Measurements from ENCODE around the gene LRRIQ1.
"Not testable (repeated sequence)": the region's sequence is repeated elsewhere in the genome, so short reads cannot be mapped to it uniquely, and the experiment has no call there.

Gene LRRIQ1, protein sequence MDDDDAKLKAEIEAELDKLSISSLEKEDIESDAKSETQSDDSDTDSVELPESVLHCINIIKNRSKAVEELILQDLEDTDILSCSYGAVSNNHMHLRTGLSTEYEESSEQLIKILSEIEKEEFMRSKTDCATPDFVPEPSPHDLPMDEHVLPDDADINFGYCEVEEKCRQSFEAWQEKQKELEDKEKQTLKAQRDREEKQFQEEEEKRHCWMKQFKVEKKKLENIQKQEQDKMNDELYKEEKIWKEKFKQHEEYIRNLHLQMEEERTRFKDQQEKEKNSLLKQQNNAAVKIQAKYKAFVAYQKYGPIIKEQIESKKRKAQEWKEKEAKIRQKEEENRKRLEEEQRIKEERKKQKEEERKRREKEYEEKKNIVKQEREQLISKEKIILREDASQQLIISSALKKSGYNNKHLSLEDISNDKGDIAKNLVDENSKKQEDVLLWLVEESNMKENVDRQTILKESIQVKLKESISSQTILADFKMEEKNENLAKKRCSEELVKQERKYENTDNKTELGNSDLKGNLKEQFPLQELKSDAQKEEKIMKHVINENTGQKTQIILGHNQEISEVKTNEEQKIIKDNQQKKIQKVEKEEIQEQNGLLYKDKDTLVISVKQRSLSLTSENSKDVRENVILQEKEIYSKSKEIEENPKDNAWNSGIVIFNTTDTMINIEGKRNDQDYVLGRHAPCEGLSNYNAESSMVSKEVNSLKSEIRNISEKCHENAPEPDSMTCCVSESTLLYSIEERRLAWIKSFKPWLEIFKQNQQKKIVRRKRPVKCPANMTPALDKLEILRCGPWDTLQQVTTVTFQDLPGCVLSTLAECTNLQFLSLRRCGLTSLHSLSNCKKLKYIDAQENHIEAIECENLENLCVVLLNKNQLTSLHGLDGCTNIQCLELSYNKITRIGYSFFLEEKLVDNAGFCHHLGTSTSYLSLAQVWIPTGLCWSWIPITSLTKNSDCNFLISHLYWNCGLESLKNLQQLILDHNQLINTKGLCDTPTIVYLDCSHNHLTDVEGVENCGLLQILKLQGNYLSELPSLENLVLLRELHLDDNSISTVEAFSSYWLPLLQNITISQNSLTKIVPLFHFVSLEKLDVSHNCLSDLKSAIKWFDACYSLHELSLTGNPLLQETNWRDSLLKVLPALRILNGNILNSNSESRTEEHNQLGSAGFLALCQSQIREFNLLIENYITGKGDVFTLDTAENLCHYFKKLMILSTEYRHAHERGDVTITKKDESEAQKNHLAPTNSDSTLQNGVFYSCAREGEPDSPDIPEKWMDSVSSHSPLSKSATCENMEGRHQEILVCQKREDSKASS (N-terminal part only)

DNA sequence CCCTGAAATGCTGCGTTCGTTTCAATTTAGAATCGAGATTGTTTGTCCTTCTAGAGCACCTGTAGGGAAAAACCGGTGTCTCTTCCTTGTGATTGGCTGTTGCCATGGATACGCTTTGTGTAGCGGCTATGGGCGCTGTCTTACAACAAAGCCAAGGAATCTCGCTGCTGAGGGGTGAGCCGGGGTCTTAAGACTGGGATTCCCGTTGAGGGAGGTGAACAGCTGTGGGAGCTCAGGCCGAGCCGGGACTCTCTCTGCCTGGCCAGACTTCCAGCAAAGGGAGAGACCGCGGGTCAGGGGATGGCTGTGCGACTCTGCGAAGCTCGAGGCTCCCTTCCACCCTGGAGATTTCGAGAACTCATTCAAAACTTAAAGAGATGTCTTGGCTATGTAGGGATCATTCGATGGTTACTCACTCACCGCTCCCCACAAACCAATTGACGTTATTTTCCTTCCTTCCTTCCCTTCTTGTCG lies at the start of gene LRRIQ1, which contains the start of gene TSPAN19:
TSS of gene LRRIQ1 (plus strand) at position 118 of the 474 bp plus-strand sequence. CDS start 1,826 bp downstream, outside the sequence.
TSS of gene TSPAN19 (minus strand) at position 44 of the 474 bp plus-strand sequence. CDS start 6,331 bp downstream, outside the sequence.
- no peak for DNase-seq

DNA sequence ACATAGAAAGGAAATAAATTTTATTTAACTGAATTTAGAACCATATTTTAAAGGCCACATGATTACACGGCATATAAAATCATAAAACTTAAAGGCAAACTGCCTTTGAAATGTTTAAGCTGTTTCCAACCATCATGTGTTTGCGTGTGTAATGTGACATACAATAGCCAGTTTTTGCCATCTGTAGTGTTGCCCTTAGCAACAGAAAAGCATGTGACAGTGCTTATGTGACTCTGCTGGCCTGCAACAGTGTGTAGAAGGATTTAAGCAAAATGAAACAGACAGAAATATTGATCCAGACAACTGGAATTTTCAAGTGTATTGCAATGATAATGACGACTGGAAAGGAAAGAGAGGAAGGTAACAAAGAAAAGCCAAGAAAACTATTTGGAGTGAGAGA lies 49.6 kb upstream of the LRRIQ1 start:
- no peak for DNase-seq

- DNase-seq: no peak
Measured at GRCh38 chr12:84994426-84994825, 41.7 kb upstream of the LRRIQ1 start.

GRCh38 chr12:84995641-84996040 lies 40.5 kb upstream of the LRRIQ1 start:
- no peak for DNase-seq

- DNase-seq: no peak
Measured at GRCh38 chr12:84996759-84997158, 39.4 kb upstream of the LRRIQ1 start.

GRCh38 chr12:84998341-84998740 lies 37.8 kb upstream of the LRRIQ1 start:
- no peak for DNase-seq

- DNase-seq: no peak
Measured at GRCh38 chr12:85000729-85001128, 35.4 kb upstream of the LRRIQ1 start.

DNA sequence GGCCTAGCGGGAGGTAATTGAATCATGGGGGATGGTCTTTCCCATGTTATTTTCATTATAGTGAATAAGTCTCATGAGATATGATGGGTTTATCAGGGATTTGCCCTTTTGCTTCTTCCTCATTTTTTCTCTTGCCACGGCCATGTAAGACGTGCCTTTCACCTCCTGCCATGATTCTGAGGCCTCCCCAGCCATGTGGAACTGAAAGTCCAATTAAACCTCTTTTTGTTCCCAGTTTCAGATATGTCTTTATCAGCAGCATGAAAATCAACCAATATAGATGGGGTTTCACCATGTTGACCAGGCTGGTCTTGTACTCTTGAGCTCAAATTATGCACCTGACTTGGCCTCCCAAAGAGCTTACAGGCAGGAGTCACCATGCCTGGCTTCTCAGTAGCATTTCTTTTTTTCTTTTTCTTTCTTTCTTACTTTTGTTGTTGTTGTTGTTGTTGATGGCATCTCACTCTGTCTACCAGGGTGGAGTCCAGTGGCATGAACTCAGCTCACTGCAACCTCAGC lies 33.3 kb upstream of the LRRIQ1 start:
- no peak for DNase-seq

DNA sequence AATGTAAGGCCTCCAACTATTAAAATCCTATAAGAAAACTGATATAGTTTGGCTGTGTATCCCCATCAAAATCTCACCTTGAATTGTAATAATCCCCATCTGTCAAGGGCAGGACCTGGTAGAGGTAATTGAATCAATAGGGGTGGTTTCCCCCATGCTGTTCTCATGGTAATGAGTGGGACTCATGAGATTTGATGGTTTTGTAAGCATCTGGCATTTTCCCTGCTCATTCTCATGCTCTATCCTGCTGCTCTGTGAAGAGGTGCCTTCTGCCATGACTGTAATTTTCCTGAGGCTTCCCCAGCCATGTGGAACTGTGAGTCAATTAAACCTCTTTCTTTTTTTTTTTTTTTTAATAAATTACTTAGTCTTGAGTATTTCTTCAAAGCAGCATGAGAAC lies 31.9 kb upstream of the LRRIQ1 start:
- DNase-seq: no peak

- DNase-seq: not testable (repeated sequence)
Measured at GRCh38 chr12:85005047-85005446, 31.1 kb upstream of the LRRIQ1 start.

DNA sequence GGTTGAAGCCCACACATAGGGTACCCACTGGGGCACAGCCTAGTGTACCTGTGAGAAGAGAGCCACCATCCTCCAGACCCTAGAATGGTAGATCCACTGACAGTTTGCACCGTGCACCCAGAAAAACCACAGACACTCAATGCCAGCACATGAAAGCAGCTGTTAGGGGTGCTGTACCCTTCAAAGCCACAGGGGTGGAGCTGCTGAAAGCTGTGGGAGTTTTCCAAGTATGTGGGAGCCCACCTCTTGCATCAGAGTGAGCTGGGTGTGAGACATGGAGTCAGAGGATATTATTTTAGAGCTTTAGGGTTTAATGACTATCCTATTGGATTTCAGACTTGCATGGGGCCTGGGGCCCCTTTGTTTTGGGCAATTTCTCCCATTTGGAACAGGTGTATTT lies 30.5 kb upstream of the LRRIQ1 start:
- DNase-seq: no peak

DNA sequence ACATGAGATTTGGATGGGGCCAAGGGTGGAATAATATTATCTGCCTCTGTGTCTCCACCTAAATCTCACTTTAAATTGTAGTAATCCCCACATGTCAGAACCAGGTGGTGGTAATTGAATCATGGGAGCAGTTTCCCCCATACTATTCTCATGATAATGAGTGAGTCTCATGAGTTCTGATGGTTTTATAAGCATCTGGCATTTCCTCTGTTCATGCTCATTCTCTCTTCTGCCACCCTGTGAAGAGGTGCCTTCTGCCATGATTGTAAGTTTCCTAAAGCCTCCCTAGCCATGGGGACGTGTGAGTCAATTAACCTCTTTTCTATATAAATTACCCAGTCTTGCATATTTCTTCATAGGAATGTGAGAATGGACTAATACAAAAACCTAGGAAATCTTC lies 29.9 kb upstream of the LRRIQ1 start:
- no peak for DNase-seq

GRCh38 chr12:85007836-85008235 lies 28.3 kb upstream of the LRRIQ1 start:
- DNase-seq: no peak

DNA sequence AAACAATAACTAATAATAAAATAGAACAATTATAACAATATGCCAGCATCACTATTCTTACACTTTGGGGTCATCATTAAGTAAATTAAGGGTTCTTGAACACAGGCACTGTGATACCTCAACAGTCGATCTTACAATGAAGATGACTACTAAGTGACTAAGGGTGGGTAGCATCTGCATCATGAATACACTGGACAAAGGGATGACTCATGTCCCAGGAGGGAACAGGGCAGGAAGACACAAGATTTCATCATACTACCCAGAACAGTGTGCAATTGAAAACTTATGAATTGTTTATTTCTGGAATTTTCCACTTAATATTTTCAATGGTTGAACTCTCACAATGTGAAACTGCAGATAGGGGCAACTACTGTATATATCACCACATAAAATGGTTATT lies 19.7 kb upstream of the LRRIQ1 start:
- no peak for DNase-seq

DNA sequence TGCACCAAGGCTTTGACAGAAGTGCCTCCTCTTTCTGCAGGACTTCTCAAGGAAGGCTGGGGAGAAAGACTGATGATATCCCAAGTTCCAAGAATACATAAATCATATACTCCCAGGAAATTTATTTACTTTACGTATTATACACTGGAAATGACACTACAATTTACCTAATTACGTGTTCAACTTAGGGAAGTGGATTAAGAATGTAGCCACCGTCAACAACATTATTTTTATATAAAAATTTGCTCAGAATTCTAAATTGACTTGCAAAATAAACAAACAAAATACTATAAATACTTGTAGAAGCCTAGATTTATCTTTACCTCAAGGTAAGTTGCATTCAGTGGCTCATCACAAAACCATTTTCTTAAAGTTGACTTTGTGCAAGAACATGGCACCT lies 19.0 kb upstream of the LRRIQ1 start:
- DNase-seq: no peak

DNA sequence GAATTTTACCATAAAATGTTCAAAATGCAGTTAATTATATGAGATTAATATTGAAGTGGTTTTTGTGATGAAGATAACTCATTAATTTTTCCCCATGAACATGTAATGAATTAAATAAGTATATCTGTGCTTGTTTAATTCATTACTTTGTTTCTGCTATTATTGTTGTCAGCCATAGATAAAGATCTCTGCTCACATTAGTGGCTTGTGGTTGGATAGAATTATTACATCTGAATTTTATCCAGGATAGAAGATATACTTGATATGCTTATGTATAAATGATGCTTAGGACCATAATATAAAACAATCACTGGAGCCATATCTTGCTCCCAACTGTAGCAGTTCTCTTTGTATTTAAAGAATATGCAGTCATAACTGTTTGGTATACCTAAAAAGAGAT lies 18.5 kb upstream of the LRRIQ1 start:
- DNase-seq: no peak

DNA sequence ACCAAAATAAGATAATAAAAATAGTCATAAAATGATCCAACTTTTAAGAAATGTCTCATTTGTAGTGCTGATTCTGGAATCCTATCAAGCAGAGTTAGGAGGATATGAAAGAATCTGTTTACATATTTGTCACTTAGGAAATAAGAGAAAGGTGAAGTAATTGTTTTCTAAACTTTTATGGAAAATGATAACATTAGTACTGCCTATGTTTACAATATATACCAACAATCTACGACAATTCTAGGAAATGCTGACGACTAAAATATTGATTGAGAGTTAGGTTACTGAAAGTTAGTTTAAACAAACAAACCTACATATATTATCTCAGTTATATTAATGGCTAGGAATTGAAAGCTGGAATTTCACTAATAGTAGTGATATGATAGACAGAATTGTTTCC lies 18.1 kb upstream of the LRRIQ1 start:
- DNase-seq: no peak

- DNase-seq: no peak
Measured at GRCh38 chr12:85029456-85029855, 6.7 kb upstream of the LRRIQ1 start.

- no peak for DNase-seq
Measured at GRCh38 chr12:85036733-85037132, 582 bp downstream of the LRRIQ1 start.

- DNase-seq: no peak
Measured at GRCh38 chr12:85041395-85041794, 5.2 kb downstream of the LRRIQ1 start.

- DNase-seq: no peak
Measured at GRCh38 chr12:85043829-85044228, 7.7 kb downstream of the LRRIQ1 start.

DNA sequence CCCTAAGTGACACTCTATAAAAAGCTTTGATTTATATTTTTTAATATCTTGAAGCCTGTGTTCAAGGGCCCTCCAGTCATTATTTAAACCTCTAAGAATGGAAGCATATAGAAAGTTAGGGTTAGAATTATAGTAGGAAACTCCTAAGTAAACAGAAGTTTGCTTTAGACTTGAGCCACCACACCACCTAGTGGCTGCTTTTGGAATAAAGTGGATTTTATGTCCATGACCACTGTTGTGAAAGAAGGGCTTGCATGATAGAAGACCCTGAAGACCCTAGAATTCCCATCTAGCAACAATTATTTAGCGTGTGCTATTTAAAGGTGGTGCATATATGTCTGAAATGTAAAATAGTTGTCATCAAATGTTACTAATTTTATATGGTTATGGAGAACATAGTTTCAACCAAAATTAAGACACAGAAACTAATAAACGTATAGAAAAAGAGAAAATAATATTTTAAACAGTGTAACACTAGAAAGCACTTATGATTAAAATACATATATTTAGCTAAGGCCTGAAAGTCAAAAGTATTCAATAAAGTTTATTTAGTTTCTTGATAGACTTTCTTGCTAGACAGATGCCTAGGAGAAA lies 21.3 kb downstream of the LRRIQ1 start:
- no peak for DNase-seq
